Measurements from ENCODE around the gene SORL1. TPM values are rescaled to one million over a fixed set of nuclear protein-coding genes. Genes with fewer than 3 reads are reported as not detected.

SORL1 gene
- total RNA-seq, 1 experiment from 2014 or later, result 68.3 TPM

GRCh38 chr11:121604152-121604551 lies 152.0 kb downstream of the SORL1 start:
- Histone ChIP-seq H3K27me3 (ENCODE audit: insufficient read depth, low read length) (no peaks in the 10 kb centered on the region), H4K91ac (ENCODE audit: insufficient read length, low read depth, low read length) (no peak overlapping the region), H3K79me1 (ENCODE audit: insufficient read depth, low read depth, low read length, poor library complexity, severe bottlenecking) (no peaks in the 10 kb centered on the region), H3K56ac (ENCODE audit: insufficient read length, low read depth, low read length) (no peak overlapping the region), H3T11ph (ENCODE audit: low read length) (no peak overlapping the region), H3K79me2 (ENCODE audit: insufficient read depth, low read length) (no peaks in the 10 kb centered on the region), H3K4ac (ENCODE audit: low read depth, low read length) (no peak overlapping the region), H2AFZ (ENCODE audit: low read length) (no peak overlapping the region), H3K27ac (ENCODE audit: insufficient read length, low read depth, low read length) (no peak overlapping the region), H2BK15ac (ENCODE audit: low read depth, low read length) (no peak overlapping the region; the same call in 1 of the 2 replicates), H4K5ac (ENCODE audit: insufficient read length, low read depth, low read length) (no peak overlapping the region), H3K23ac (ENCODE audit: insufficient read length, low read depth, low read length) (no peak overlapping the region), H3K4me2 (ENCODE audit: insufficient read depth, insufficient read length, low read length) (no peak overlapping the region), H4K8ac (replicated peaks; ENCODE audit: insufficient read length, low read depth, low read length) (no peak overlapping the region), H3K9ac (ENCODE audit: extremely low read depth, insufficient read length, low read length) (no peak overlapping the region), H4K20me1 (ENCODE audit: control insufficient read depth, insufficient read depth, insufficient read length) (no peaks in the 10 kb centered on the region), H3K18ac (ENCODE audit: insufficient read length, low read depth, low read length) (no peak overlapping the region), H2BK120ac (ENCODE audit: low read depth, low read length, poor library complexity, severe bottlenecking) (no peak overlapping the region), H2AK5ac (ENCODE audit: insufficient read length, low read length) (no peak overlapping the region), H3K14ac (ENCODE audit: insufficient read depth, low read length) (no peak overlapping the region), H3K23me2 (ENCODE audit: insufficient read length, low read depth, low read length, poor library complexity, severe bottlenecking) (no peaks in the 10 kb centered on the region), H3K4me1 (ENCODE audit: insufficient read depth, low read length) (no peaks in the 10 kb centered on the region), H2BK5ac (ENCODE audit: insufficient read length, low read length) (no peak overlapping the region), H2BK12ac (ENCODE audit: insufficient read length, low read depth, low read length) (no peak overlapping the region), H2BK20ac (ENCODE audit: low read depth, low read length, poor library complexity, severe bottlenecking) (no peak overlapping the region), H3K9me3 (ENCODE audit: control insufficient read depth, low read depth, low read length) (no peaks in the 10 kb centered on the region)
- H3K4me3 Mint-ChIP-seq, result no peak overlapping the region
- H3K36me3 Mint-ChIP-seq (ENCODE audit: insufficient read depth in 1 of 3, low read depth in 3 of 3), result peaks cover 33 to 89% (median 77%) of the 10 kb centered on the region in 3 experiments
- H3K4me1 Mint-ChIP-seq, result no peaks in the 10 kb centered on the region
- no peaks in the 10 kb centered on the region for H3K27me3 Mint-ChIP-seq (ENCODE audit: low read depth)
- WGBS (ENCODE audit: extremely low coverage, insufficient read length, low lambda C conversion rate), result no CpG with 5 or more reads among the region's 13 CpGs
- peak overlapping the region in 1 of 3 experiments; percentile 63; a peak in 1 of 7 replicates for H3K27ac Mint-ChIP-seq
- no peak for DNase-seq
- no peaks in the 10 kb centered on the region for H3K9me3 Mint-ChIP-seq
- TF ChIP-seq CTCF (conservative IDR thresholded peaks at IDR 0.05), result no peak

Data from H9 (cell line).